Natural killer cell (primary cell): ENCODE measurements around the gene OSBPL6. TPM values are rescaled to one million over a fixed set of nuclear protein-coding genes. Genes with fewer than 3 reads are reported as not detected.
A peak's percentile ranks its signal among the peaks of the same experiment; 100 is the strongest.
"Not testable (repeated sequence)": the region's sequence is repeated elsewhere in the genome, so short reads cannot be mapped to it uniquely, and the experiment has no call there.

Experiments
- ATAC-seq, 3 donors: fragments of 150-1000 bp in 2 of 3; fragments of 200-7000 bp in 1 of 3; cut with Tn5 transposase; 1 replicate in 1 of 3; 2 replicates in 2 of 3; pipeline ENCODE4 v1.10.0; 2021; ENCODE audit warnings: mild to moderate bottlenecking in 2 of 3, moderate library complexity in 2 of 3
- DNase-seq, 2 donors: peaks; one replicate each; pipeline versions ENCODE4 v3.0.0 to v3.0.0-alpha.2; 2013 to 2021; ENCODE audit warnings: mixed read lengths in 1 of 2
- H3K27ac ChIP-seq: one replicate; pipeline ENCODE4 v1.5.1; 2013; ENCODE audit warnings: mild to moderate bottlenecking, low read length
- H3K27me3 ChIP-seq: one replicate; pipeline ENCODE4 v1.6.1; 2013; ENCODE audit warnings: low read length; ENCODE audit not compliant: control insufficient read depth, insufficient read depth
- H3K36me3 ChIP-seq: one replicate; pipeline ENCODE4 v1.6.1; 2013; ENCODE audit warnings: low read length; ENCODE audit not compliant: control insufficient read depth, insufficient read depth
- H3K4me1 ChIP-seq: one replicate; pipeline ENCODE4 v1.6.1; 2013; ENCODE audit warnings: low read length; ENCODE audit not compliant: control insufficient read depth, insufficient read depth
- H3K4me3 ChIP-seq: one replicate; pipeline ENCODE4 v1.5.1; 2013; ENCODE audit warnings: low read length
- H3K9me3 ChIP-seq: one replicate; pipeline ENCODE4 v1.6.1; 2013; ENCODE audit warnings: low read length; ENCODE audit not compliant: control insufficient read depth, insufficient read depth
- H3K27ac Mint-ChIP-seq, 2 donors: one replicate each; pipeline ENCODE4 v1.8.0; 2022; ENCODE audit warnings: mild to moderate bottlenecking in 2 of 2, mixed read lengths in 2 of 2, moderate library complexity in 1 of 2
- H3K27me3 Mint-ChIP-seq, 2 donors: one replicate each; pipeline ENCODE4 v1.8.0; 2022; ENCODE audit warnings: low read depth in 2 of 2, mixed read lengths in 2 of 2
- H3K36me3 Mint-ChIP-seq: one replicate; pipeline ENCODE4 v1.8.0; 2022; ENCODE audit warnings: mixed read lengths
- H3K4me1 Mint-ChIP-seq, 2 donors: one replicate each; pipeline ENCODE4 v1.8.0; 2022; ENCODE audit warnings: mixed read lengths in 2 of 2
- H3K4me3 Mint-ChIP-seq: one replicate; pipeline ENCODE4 v1.8.0; 2022; ENCODE audit warnings: mild to moderate bottlenecking, moderate library complexity, mixed read lengths
- H3K9me3 Mint-ChIP-seq, 2 donors: one replicate each; pipeline ENCODE4 v1.8.0; 2022; ENCODE audit warnings: mixed read lengths in 2 of 2
- CTCF ChIP-seq: fragments of 200-600 bp; IDR thresholded peaks from one replicate; pipeline ENCODE4 v1.8.0; 2022; ENCODE audit warnings: antibody characterized with exemption
- WGBS: methylation state at CpG from one replicate; pipeline ENCODE4 v1.1.7; 2013; ENCODE audit warnings: missing lambda C conversion rate; ENCODE audit not compliant: insufficient coverage; 5-methylcytosine and 5-hydroxymethylcytosine counted together
- intact Hi-C: fragments of 100-400 bp; cut with micrococcal nuclease; formaldehyde crosslinking; loops from one replicate; pipeline ENCODE4 v1.14.2; 2022
- total RNA-seq, 4 donors: library from RNA; stranded (reverse); fragments of 120-200 nt in 1 of 4; gene quantifications; one replicate each; pipeline versions ENCODE4 v1.2.3 to v1.2.4, GENCODE V29; 2013 to 2022

Gene OSBPL6
- total RNA-seq, 3 donors from 2014 or later (not counting 1 experiment from before 2014, with no cell fraction given): not detected

DNA sequence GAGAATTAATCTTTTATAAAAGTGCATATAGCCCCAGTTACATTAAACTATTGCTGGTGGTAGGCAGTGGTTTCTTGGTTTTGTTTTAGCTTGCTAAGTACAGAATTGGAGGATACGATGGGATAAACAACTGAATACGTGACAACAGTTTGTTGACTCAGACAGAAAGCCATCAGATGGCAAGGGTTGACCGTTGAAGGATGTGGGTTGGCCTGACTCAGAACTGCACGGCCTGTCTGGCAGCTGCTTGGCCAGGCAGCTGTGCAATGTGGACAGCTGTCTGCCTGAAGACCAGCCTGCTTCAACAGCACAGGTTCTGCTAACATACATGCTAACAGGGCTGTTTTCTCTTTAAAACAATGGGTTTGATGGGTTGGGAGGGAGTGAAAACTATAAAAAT is 210.1 kb downstream of the OSBPL6 start:
- Histone ChIP-seq H3K27ac (no peak overlapping the region), H3K9me3 (no peaks in the 10 kb centered on the region), H3K4me1 (no peaks in the 10 kb centered on the region), H3K36me3 (no peaks in the 10 kb centered on the region), H3K4me3 (no peak overlapping the region), H3K27me3 (no peaks in the 10 kb centered on the region)
- H3K4me1 Mint-ChIP-seq: no peaks in the 10 kb centered on the region
- no peak overlapping the region for H3K27ac Mint-ChIP-seq
- H3K9me3 Mint-ChIP-seq: no peaks in the 10 kb centered on the region
- 24% methylated on average over 4 of the region's 4 CpGs for WGBS
- peak in 2 of 3 donors; percentile 26 to 46 for ATAC-seq
- peaks cover 0 to 8% of the 10 kb centered on the region in 2 donors for H3K27me3 Mint-ChIP-seq
- no peaks in the 10 kb centered on the region for H3K36me3 Mint-ChIP-seq
- intact Hi-C loops: no loop called here
- H3K4me3 Mint-ChIP-seq: no peak overlapping the region
- DNase-seq: no peak
- no peak for TF ChIP-seq CTCF

GRCh38 chr2:178409261-178409660 is 214.9 kb downstream of the OSBPL6 start:
- intact Hi-C loops: no loop called here
- Mint-ChIP-seq H3K36me3 (no peaks in the 10 kb centered on the region), H3K27ac (no peak overlapping the region), H3K4me1 (peaks cover 12 to 16% of the 10 kb centered on the region in 2 donors), H3K4me3 (no peak overlapping the region), H3K9me3 (no peaks in the 10 kb centered on the region), H3K27me3 (no peaks in the 10 kb centered on the region)
- ATAC-seq (no peak), DNase-seq (no peak)
- Histone ChIP-seq H3K27ac (no peak overlapping the region), H3K4me1 (peaks cover 5% of the 10 kb centered on the region), H3K27me3 (no peaks in the 10 kb centered on the region), H3K9me3 (no peaks in the 10 kb centered on the region), H3K36me3 (no peaks in the 10 kb centered on the region), H3K4me3 (no peak overlapping the region)
- 88% methylated on average over 4 of the region's 5 CpGs for whole genome bisulfite sequencing
- no peak for TF ChIP-seq CTCF

DNA sequence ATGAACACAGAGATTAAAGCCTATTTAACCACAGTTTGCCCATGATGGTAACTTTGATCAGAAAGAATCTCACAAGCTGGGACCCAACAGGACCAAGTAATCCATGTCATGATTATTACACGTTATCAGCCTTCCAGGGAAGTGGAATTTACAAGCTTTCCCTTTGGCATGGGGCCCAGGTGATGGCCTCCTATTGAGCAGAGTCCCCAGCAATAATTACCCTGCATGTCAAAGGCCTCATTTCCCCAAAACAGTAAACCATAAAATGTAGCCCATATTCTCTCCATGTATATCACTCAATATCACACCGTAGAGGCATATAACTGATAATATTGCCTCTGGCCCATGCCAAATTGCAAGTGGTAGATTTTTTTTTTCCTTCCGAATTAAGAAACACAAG is 217.7 kb downstream of the OSBPL6 start:
- Mint-ChIP-seq H3K36me3 (no peaks in the 10 kb centered on the region), H3K4me3 (peak overlapping the region; percentile 25)
- no peak for ATAC-seq

DNA sequence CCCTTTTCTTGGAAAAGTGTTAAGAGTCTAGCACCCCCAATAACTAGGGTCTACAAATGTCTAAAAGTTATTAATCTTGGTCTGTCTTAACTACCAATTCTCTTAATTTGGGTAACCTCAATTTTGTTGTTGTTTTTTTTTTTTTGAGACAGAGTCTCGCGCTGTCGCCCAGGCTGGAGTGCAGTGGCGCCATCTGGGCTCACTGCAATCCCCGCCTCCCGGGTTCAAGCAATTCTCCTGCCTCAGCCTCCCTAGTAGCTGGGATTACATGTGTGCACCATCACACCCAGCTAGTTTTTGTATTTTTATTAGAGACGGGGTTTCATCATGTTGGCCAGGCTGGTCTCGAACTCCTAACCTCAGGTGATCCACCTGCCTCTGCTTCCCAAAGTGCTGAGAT is 218.1 kb downstream of the OSBPL6 start:
- Mint-ChIP-seq H3K27ac (peak overlapping the region in 1 of 2 donors; percentile 99), H3K4me1 (peaks cover 22 to 27% of the 10 kb centered on the region in 2 donors), H3K4me3 (peak overlapping the region; percentile 96)
- WGBS: 98% methylated on average over 8 of the region's 8 CpGs
- H3K9me3 ChIP-seq, H3K27me3 ChIP-seq, H3K4me3 ChIP-seq, H3K27me3 Mint-ChIP-seq, H3K36me3 ChIP-seq, DNase-seq, H3K36me3 Mint-ChIP-seq, ATAC-seq, H3K9me3 Mint-ChIP-seq, intact Hi-C loops, H3K27ac ChIP-seq: not testable (repeated sequence)
- peaks cover 12% of the 10 kb centered on the region for H3K4me1 ChIP-seq

More for the DNA sequence above, 217.7 kb downstream of the OSBPL6 start:
- 69% methylated on average over 2 of the region's 3 CpGs for WGBS
- intact Hi-C loops: no loop called here
- Histone ChIP-seq H3K36me3 (no peaks in the 10 kb centered on the region), H3K27ac (no peak overlapping the region), H3K27me3 (no peaks in the 10 kb centered on the region), H3K4me3 (no peak overlapping the region), H3K9me3 (no peaks in the 10 kb centered on the region), H3K4me1 (peaks cover 12% of the 10 kb centered on the region)
- Mint-ChIP-seq H3K4me1 (peaks cover 22 to 27% of the 10 kb centered on the region in 2 donors), H3K27me3 (no peaks in the 10 kb centered on the region), H3K9me3 (no peaks in the 10 kb centered on the region), H3K27ac (no peak overlapping the region)
- no peak for DNase-seq
- TF ChIP-seq CTCF: no peak
